GM12891 (cell line): ENCODE data around the gene COL15A1.
"Not testable (repeated sequence)": the region's sequence is repeated elsewhere in the genome, so short reads cannot be mapped to it uniquely, and the experiment has no call there.

Experiments used
- PAX5 ChIP-seq: IDR thresholded peaks from 2 replicates; pipeline ENCODE4 v1.6.1; 2011; ENCODE audit warnings: low read length, moderate library complexity, mild to moderate bottlenecking; ENCODE audit not compliant: insufficient read depth, severe bottlenecking
- POLR2A ChIP-seq: IDR thresholded peaks from 2 replicates; pipeline ENCODE4 v1.6.1; 2011; ENCODE audit warnings: low read depth, low read length, control low read depth
- POLR2AphosphoS5 ChIP-seq: IDR thresholded peaks from 2 replicates; pipeline ENCODE4 v1.6.1; 2011; ENCODE audit warnings: low read depth, low read length, control low read depth
- POU2F2 ChIP-seq: IDR thresholded peaks from 2 replicates; pipeline ENCODE4 v1.6.1; 2011; ENCODE audit warnings: low read depth, mild to moderate bottlenecking, control low read depth, low read length, moderate library complexity
- SPI1 ChIP-seq: IDR thresholded peaks from 2 replicates; pipeline ENCODE4 v1.6.1; 2011; ENCODE audit warnings: low read depth, low read length, control low read depth
- TAF1 ChIP-seq: IDR thresholded peaks from 2 replicates; pipeline ENCODE4 v1.6.1; 2011; ENCODE audit warnings: low read depth, low read length, control low read depth

DNA sequence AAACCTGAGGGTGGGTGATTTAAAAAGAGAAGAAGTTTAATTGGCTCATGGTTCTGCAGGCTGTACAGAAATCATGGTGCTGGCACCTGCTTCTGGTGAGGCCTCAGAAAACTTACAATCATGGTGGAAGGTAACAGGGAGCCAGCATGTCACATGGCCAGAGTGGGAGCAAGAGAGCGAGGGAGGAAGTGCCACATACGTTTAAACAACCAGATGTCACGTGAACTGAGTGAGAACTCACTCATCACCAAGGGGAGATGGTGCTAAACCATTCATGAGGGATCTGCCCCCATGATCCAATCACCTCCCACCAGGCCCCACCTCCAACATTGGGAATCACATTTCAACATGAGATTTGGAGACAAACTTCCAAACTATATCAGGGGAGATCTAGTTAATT lies 41.9 kb upstream of the COL15A1 start:
- TF ChIP-seq TAF1, POLR2A, POLR2AphosphoS5, POU2F2, PAX5, SPI1: not testable (repeated sequence)
